Epidermal melanocyte (primary cell): ENCODE results near the gene PI4KA.
"Not testable (repeated sequence)": the region's sequence is repeated elsewhere in the genome, so short reads cannot be mapped to it uniquely, and the experiment has no call there.

Source experiments
- DNase-seq: peaks from one replicate; pipeline ENCODE4 v3.0.0; 2011; ENCODE audit warnings: low spot score; ENCODE audit not compliant: insufficient read length

The PI4KA gene

DNA sequence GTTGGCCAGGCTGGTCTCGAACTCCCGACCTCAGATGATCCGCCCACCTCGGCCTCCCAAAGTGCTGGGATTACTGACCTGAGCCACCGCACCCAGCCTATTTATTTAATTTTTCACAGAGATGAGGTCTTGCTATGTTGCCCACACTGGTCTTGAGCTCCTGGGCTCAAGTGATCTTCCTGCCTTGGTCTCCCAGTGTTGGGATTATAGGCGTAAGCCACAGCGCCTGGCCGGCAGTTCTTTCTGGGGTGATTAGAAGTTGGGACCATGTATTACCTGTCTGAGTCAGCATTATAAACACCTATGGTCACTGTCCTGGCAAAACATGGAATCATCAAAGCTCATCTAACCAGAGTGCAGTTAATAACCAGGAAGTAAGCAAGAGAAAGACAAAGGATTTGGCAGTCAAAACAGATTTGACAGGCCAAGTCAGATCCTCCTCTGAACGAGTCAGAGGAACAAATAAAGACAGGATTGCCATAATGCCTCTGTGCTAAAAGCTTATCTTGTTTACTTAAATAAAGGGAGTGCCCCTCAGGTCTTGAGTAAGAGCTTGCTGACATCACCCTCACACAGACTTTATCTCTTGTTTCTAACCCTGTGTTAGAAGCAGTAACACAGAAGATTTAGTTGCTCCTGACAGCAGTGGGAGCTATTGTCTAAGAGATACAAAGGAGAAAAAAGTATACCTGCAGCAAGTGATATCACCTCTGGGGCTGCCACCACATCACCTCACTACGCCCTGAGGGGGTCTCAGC lies 81.0 kb downstream of the PI4KA start:
- no peak for DNase-seq

DNA sequence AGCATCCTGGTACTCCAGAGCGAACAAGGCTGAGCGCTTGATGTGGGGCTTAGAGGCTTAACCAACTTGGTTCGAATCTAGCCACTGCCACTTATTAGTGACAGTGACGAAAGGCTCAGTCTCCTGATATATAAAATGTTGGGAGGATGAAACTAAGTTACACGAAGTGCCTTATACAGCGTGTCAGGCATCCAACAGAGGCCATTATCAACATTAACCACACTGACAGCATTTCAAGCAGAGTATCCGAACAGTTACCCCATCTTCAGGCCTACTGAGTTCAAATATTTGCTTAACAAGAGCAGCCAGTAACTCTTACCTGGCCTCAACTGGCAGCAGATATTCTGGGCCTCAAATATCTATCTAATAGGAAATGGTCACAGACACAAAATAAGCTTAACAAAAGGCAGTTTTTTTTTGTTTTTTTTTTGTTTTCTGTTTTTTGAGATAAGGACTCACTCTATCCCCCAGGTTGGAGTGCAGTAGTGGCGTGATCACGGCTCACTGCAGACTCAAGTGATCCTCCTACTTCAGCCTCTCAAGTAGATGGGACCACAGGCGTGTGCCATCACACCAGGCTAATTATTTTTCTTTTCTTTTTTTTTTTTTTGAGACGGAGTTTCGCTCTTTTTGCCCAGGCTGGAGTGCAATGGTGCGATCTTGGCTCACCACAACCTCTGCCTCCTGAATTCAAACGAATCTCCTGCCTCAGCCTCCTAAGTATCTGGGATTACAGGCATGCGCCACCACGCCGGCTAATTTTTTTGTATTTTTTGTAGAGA lies 81.8 kb downstream of the PI4KA start:
- DNase-seq, result no peak

DNA sequence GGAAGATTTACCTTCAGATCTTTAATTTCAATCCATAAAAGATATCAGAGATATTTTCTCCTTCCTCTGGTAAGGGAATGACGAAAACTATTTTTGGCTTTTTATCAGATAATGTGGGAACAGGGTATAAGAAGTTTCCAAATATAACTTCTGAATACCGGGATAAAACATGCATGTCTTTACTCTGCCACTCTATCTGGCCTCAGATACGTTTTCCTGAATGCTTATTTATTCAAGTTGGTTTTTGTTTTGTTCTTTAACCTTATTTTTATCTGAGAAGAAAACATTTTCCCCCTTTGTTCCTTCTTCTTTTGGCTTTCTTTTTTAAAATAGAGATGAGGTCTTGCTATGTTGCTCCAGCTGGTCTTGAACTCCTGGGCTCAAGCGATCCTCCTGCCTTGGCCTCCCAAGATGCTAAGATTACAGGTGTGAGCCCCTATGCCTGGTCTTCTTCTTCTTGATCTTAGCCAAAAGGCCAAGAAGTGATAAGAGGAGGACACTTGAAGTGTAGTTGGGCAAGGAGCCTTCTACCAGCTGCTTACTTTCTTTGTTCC lies 83.2 kb downstream of the PI4KA start:
- no peak for DNase-seq

DNA sequence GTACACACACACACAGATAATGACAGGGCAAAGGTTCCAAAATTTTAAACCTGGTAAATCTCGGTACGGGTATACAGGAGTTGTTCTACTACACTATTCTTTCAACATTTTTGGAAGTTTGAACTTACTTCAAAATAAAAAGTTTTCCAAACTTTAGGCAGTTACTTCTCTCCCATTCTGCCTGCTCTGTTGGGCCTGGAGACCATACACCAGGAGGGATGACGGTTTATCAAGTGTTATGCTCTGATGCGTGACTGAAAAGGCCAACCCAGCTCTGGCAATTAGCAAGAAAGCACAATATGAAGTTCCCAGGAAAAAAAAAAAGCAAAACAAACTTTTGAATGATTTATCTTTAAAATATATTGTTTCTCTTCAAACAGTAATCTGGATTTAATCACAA lies 83.7 kb downstream of the PI4KA start:
- DNase-seq, result no peak

DNA sequence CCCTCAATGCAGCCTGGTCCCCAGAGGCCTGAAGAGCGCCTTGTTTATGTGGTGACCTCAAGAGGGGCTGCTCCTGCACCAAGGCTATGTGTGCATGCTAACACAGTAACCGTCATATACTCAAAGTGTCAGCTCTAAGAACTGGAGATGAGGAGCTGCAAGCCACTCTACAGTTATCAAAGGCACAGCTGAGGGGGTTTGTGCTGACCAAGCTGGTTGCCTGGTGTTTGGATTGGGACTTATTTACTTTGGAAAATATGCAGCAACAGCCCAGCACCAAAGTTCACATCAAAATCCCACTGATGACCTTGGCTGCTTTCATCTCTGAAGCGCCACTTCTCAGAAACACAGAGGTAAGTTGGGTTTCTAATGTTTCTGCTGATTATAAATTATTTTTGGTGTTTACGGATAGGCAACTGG lies 84.8 kb downstream of the PI4KA start, which contains the start of gene SERPIND1:
Gene SERPIND1, plus strand, starts transcription at position 321 of the 420 bp plus-strand sequence. CDS start 5,200 bp downstream, outside the sequence.
- no peak for DNase-seq

DNA sequence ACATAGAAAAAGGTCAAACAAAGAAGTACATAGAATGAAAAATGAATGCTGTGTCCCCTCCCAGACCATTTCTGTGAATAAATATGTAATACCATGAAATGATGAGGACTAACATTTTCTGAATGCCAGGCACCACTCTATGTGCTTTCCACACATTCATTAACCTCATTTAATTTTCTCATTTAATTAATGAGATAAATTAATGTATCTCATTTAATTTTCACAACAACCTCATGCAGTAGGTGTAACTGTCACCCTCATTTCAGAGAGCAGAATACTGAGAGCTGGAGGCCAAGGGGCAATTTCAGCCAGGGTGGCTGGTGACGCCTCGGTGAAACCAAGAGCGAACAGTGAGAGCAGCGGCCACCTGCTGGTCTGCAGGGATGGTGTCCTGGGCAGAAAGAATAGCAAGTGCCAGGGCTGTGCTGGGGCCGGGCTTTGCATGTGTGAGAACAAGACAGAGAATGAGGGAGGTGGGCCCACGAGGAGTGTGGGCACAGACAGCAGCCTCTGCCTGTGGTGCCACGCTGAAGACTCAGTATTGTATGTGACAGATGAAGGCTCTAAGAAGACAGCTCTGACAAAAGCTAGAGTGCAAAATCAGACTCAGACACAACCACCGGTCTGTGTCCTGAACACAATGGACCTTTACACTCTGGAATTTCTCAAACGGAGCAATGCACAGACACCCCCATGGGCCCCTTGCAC lies 86.5 kb downstream of the PI4KA start:
- DNase-seq, result no peak

DNA sequence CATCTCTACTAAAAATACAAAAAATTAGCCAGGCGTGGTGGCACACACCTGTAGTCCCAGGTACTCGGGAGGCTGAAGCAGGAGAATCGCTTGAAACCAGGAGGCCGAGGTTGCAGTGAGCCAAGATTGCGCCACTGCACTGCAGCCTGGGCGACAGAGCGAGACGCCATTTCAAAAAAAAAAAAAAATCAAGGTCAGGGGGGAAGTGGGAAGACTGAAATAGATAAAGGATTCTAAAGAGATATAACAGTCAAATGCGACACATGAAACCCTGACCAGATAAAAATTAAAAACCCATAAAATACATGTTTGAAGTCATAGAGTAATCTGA lies 89.2 kb downstream of the PI4KA start:
- not testable (repeated sequence) for DNase-seq

DNA sequence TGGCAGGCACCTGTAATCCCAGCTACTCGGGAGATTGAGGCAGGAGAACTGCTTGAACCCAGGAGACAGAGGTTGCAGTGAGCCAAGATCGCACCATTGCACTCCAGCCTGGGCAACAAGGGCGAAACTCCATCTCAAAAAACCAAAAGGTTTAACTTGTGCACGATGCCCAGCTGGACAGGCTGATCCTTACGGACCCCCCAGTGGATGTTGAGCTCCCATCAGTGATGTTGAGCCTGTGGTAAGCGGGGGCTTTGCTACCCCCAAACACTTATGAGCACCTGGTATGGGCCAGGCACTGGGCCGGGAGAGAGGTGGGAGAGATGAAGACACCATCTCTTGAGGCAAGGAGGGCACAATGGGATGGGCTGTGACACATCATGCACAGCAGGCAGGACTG lies 92.1 kb downstream of the PI4KA start:
- no peak for DNase-seq

DNA sequence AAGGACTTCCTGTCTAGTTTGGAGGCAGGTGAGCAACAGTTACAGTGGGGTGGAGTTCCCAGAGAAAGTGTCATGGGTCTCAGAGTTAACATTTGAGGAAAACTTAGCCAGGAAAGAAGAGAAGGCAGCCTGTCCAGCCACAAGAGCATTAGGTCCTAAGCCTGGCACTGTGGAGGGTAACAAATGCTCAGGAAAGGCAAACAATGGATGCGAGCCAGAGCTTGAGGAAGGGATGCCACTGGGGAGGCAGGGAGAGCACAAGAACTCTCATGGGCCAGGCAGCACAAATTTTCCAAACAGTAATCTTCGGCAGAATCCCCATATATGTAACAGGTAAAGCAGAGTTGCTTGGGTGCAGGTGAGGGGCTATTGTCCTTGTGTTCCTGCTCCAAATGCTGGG lies 92.7 kb downstream of the PI4KA start:
- DNase-seq, result no peak

DNA sequence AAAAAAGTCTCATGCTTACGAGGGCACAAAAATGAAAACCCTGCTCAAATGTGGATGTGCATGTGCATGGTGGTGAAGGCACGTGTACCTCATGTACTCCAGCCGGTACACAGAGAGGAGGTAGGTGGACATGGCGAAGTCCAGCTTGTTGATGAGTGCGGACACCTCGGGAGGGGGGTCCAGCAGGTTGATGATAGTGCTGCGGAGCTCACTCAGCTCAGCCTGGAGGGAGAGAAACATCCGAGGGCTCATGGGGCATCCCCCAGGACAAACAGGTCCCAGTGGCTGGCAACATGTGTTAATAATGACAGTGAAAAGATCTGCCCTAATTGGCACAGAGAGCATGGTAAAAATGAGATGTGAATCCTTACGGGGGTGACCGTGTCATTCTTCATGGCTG lies 93.9 kb downstream of the PI4KA start:
- no peak for DNase-seq

DNA sequence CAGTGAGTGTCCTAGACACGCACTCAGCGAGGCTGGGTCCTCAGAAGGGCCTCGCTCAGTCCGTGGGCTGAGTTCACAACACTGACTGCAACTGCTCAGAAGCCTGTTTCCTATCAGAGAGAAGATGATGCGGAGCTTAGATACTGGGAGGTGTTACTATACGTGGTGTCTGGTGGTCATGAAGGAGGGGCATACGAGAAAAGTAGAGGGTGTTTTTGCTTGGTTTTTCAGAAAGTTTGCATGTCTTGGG lies 94.2 kb downstream of the PI4KA start:
- no peak for DNase-seq

DNA sequence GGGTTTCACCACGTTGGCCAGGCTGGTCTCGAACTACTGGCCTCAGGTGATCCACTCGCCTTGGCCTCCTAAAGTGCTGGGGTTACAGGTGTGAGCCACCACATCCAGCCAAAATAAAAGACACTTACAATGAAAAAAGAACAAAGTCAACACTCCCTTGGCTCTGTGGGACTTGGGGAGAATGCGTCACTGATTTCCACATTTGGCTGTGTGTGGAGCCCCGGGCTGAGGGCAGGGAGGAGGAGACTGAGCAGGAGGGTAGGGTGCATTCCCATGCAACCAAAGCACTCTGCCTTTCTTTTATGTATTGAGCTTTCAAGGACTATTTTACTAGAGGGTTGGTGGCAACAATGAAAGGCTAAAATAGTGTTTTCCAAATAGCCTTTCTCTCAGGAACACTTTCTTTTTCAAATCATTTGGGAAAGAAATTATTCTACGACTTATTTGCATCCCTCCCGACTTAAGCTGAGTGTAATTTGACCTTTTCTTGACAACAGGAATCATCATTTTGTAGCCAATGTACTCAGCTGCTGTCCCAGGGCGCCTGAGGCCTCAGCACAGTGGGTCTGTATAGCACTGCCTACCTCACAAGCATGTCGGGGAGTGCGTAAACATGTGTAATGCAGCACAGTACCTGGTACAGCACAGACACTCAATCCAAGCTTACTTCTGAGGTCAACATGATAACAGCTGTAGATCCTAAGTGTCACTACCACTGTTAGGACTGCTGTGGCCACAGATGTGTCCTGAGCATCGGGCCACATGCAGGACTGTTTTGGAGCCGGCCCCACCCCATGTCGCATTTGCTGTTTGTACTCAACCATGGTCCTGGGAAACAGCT lies 94.8 kb downstream of the PI4KA start:
- no peak for DNase-seq

DNA sequence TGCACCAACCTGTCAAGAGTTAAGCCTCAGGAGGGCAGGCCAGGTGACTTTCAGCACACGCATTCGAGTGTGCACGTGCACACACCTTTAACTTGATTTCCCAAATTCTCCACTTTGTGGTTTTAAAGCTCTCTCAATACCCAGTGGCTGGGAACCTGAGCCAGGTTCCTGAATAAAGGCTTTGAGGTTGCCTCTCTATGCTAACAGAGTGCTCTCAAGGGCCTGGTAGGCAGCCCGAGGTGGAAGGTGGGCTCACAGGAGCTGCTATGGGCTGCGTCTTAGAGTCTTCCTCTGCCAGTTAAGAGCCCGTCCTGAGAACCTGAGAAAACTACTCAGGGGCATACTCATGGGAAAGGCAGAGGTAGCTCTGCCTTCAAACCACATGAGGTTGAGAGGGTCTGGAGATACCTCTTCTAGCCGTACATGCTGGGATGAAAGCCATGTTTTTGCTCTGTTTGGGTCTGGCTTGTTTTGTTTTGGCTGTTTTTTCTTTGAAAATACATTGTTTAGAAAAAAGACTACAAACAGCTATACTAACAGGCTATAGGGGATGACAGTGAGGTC lies 96.3 kb downstream of the PI4KA start:
- no peak for DNase-seq

DNA sequence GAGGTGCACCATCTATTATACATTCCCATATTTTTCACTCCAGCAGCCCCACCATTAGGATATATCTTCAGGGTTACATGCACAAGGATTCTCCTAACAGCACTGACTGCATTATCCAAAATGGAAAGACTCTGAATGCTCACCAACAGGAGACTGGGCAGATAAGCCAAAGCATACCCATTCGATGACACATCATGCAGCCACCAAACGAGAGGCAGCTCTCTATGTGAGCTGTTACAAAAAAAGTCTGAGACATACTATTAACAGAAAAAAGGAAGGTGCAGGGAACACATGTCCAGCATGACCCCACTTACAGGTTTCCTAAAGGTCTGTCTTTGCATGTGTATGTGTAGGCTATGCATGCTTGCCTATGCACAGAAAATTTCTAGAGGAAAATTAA lies 97.1 kb downstream of the PI4KA start:
- no peak for DNase-seq

DNA sequence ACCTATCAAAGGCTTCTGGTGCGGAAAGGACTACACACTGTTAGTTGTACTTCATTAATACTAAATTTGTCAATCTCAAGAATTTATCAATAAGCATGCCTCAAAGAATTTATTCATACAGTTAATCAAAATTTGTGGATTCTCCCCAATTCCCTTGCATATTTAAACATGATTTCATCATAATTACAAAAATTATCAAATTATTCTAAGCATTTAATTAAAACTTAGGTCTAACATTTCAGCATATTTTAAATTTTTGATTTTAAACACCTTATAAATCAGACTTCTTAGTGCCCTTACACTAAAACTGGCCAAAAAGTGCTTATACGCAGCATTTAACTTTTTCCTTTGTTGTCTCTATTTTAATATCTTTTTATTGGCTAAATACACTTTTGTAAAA lies 98.5 kb downstream of the PI4KA start:
- DNase-seq, result no peak

DNA sequence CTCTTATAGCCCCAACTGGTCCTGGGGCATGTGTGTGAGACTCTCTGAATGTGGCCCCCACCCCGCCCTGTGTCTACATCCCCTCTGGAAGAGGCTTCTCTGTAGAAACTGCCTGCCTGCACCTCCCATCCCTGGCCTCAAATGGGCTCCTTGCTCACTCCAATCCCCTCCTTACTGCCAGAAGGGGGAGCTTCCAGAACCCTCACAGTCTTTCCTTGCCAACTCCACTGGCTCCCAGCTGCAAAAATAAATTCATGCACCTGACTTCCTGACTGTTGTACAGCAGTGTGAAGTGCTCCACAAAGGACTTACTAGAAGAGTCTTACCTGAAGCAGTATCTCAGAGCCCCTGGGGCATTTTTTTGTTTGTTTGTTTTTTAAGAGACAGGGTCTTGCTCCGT lies 99.9 kb downstream of the PI4KA start:
- no peak for DNase-seq

DNA sequence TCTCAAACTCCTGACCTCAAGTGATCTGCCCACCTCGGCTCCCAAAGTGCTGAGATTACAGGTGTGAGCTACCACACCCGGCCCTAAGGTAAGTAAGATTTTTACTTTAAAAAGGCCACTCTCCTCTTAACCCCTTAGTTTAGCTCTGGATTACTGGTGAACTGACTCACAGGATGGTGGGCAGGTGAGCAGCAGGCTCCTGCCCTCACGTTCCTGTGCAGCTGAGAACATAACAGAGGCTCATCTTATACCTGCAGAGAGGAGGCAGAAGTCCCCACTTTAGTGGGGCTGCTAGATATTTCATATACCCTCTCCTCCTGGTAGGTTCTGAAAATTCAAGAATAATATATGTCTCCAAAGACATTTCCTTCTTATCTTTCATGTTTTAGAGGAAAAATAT lies 101.8 kb downstream of the PI4KA start:
- no peak for DNase-seq

DNA sequence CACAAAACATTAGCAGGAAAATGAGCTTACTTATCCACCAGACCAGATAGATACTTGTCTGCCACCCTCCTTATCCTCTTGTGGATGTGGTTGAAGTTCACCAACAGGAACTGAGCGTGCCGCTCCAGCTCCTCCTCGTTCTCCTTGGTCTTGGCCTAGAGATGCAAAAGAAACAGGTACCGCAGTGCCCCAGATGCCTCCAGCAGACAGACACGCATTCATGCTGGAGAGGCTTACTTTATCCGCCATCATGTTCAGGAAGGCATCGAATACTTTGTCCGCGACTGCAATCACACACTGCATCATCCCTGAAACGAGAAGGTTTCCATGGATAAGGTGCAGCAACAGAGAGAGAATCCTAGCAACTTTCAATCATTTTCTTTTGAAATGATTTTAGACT lies 105.7 kb downstream of the PI4KA start:
- DNase-seq, result no peak

DNA sequence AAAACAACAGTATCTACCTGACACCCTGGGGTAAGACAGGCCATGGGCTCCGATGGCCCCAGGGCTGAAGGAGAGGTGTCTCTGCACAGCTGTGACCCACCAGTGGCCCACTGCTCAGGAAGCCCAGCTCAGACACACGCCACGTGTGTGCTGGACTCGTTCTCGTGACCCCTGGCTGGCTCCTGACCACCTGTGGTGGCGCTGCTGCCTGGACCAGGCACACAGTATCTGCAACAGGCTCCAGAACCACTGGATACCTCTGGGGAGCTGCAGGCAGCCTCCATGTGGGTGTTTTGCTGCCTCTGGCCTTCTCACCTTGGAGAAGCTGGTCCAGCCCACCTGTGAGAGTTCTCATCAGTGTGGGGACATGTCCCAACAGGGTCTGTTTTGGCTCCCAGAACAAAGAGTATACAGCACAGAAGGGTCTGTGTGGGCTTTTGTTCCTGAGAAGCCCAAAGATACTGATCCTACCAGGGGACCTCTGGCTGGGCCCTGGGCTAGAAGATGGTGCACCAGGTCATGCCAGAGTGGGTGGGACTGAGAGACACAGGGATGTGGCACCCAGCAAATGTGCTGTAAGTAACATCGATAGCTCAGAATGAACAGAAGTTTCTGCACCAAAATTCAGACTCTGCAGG lies 106.4 kb downstream of the PI4KA start:
- DNase-seq, result no peak

DNA sequence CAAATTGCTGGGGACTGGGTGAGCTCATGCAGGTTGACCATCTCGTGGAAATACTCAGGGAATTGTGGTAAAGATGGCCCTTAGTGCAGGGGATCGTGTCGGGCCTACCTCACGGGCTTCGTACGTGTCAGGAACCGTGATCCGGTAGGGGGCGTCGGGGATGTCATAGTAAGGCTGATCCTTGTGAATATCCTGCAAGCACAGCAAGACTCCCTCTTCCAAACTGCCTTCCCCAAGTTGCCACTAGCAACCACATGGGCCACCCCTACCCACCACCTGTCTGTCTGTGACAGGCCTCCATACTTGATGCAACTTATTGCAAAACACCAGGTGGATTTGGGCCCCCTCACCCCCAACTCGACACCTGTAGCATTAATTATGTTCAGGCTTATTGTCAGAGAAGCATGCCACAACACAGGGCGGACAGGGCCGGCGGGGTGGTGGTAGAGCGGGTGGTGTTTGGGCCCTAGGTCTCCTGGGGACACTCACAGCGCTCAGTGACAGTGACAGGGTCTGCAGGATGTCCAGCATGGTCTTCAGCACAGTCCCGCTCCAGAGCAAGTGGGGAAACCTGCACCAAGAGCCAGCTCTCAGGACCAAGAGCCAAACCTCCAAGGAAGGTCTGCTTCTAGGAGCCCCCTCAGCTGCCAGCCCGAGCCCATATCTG lies 107.3 kb downstream of the PI4KA start:
- no peak for DNase-seq
